ENCODE measurements around the gene CTPS2.

Gene CTPS2

DNA sequence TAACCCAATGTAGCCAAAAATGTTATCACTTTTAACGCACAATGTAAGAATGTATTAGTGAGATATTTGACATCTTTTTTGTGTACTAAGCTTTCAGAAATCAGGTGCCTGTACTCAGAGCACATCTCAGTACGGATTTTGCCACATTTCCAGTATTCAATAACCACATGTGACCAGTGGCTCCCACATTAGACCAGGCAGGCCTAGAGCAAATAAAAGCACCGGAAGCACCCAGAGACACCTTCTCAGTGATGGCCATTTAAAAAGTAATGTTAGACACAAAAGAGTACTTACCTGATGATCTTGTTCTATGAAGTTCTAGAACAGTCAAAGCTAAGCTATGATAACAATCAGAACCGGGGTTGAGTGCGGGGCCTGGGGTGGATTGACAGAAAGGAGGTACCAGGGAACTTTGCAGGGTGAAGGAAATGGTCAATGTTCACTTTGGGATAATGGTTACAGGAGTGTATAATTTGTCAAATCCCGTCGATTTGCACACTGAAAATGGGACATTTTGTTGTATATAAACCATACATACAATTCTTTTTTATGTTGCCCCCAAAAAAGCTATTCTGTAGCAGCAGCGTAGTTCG, 1.2 kb downstream of the CTPS2 start:
- DNase-seq = no peak

DNA sequence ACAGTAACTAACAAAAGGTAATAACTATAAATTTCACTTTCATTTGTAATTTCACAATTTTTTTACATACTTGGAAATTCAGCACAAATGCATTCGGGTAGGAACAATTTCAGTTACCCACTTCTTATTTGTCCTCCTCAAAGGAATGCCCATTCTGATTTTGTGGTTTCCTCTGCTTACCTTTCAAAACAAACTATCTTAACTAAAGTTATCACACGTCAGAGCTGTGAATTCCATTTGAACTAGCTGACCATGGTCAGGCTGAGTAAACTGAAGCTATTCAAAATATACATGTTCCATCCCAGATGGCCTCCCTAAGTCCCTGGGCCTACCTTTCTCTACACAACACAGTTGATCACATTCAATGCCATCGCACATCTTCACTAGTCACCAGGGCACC, 4.5 kb downstream of the CTPS2 start:
- no peak for DNase-seq

DNA sequence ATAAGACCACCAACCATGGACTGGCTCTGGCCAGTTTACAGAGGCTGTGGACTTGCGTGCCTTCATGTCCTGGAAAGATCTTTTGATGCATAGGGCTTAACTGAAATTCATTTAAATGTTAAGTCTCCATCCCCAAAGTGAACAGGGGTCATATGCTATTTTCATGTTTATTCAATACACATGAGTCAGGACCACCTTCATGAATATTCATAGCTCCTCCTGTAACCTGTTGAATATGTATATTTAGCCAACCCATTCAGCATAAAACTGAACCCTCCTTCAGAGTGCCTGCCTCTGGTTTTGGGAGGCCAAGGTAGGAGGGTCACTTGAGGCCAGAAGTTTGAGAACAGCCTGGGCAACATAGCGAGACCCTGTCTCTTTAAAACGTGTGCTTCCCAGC, 7.1 kb downstream of the CTPS2 start:
- no peak for DNase-seq

DNA sequence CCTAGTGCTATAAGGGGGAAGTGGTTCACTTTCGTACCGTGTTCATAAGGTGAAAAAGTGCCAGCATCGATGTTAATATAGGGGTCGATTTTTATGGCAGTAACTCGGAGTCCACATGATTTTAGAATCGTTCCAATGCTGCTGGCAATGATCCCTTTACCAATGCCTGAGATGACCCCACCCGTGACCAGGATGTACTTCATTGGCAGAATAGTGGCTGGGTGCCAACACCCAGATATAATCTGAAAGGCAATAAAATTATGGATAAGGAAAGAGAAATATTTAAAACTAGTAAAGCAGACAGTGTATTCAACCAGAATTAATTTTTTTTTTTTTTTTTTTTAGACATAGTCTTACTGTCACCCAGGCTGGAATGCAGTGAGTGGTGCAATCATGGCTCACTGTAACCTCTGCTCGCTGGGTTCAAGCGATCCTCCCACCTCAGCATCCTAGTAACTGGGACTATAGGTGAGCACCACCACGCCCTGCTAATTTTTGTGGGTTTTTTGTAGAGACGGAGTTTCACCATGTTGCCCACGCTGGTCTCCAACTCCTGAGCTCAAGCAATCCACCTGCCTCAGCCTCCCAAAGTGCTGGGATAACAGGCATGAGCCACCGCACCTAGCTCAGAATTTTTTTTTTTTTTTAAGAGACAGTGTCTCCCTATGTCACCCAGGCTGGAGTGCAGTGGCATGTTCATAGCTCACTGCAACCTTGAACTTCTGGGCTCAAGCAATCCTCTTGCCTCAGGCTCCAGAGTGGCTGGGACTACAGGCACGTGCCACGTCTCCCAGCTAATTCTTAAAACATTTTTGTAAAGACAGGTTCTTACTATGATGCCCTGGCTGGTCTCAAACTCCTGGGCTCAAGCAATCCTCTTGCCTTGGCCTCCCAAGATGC, 9.5 kb downstream of the CTPS2 start:
- DNase-seq = no peak

DNA sequence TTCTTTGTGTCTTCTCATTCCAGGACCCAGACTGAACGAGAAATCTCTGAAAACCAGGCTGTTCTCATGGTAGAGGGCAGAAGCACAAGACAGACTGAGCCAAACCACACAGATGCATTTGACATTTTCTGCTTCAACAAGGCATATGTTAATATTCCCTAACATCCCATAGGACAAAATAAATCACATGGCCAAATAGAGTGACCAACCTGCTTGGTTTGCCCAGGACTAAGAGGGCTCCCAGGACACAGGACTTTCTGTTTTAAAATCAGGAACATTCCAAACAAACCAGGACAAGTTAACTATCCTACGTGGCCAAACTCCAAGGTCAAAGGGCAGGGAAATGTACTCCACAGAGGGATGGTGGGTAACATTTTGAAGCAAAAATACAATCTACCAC, 11.7 kb downstream of the CTPS2 start:
- no peak for DNase-seq

DNA sequence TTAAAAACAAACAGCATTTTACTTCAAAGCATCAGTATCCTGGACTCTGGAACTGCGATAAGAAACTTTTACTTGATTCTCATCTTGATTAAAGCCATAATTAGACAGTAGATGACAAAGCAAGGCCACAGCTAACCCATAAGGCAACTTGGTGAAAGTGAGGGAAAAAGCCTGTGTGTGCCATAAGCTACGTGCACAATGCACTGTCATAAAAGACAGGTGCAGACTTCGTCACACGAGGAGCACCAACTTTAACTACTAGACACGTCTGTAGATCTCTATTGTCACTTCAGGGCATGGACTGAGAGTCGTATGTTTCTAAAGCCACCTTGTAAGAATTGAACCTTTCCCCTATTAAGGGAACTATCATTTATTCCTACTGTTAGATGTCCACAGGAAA, 13.1 kb downstream of the CTPS2 start:
- DNase-seq = no peak

DNA sequence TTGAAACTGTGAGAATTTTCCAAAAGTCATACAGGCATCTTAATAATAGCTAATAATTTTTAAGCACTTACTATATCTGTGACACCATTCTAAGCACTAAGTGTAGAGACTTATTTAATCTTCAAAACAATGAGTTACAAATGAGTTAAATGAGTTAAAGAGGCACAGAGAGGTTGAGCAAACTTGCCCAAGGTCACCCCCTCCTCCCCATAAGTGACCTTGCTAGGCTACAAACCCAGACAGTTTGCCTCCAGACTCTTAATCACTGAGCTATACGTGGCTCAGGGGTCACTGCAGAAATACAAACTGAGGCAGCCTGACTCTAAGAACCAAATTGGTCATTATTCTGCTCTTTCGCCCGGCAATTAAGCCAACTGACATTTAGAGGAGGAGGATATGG, 15.5 kb downstream of the CTPS2 start:
- no peak for DNase-seq

DNA sequence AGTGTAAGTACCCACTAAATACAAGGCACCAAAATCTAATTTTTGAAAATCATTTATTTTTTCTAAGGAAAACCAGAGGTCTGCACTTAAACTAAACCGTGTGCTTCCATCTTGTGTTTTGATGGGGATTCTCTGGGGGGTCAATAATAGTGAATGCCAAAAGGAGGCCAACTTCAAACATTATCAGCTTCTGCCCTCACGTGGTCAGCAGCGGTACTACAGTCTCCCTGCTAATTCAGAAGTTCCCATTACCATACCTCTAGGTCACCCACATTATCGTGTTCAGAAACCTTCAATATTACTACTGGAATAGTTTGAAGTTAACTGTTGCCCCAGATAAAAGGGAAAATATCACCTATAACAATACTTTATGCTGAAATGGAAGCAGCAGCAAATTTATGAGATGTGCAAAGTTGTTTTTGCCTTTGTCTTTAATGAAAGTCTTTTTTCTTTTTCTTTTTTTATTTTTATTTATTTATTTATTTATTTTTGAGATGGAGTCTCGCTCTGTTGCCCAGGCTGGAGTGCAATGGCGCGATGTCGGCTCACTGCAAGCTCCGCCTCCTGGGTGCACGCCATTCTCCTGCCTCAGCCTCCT, 17.3 kb downstream of the CTPS2 start:
- peak; percentile 62 for DNase-seq

DNA sequence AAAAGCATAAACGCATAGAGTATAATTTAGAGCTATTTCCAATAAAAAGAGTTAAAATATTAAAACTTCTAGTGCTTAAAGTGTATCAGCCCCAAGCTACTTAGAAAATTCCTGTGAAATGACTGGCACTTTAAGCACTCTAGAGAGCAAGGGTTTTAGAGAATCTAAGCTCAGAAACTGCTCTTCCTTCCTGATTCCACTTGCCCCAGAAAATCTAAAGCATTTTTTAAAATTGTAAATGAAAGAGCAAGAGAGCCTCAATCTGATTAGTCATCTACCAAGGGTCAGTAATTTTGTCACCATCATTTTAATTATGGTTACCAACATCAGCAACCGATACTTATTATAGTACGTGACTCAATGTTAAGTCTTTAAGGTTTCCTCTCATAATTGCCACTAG, 25.0 kb downstream of the CTPS2 start:
- no peak for DNase-seq

DNA sequence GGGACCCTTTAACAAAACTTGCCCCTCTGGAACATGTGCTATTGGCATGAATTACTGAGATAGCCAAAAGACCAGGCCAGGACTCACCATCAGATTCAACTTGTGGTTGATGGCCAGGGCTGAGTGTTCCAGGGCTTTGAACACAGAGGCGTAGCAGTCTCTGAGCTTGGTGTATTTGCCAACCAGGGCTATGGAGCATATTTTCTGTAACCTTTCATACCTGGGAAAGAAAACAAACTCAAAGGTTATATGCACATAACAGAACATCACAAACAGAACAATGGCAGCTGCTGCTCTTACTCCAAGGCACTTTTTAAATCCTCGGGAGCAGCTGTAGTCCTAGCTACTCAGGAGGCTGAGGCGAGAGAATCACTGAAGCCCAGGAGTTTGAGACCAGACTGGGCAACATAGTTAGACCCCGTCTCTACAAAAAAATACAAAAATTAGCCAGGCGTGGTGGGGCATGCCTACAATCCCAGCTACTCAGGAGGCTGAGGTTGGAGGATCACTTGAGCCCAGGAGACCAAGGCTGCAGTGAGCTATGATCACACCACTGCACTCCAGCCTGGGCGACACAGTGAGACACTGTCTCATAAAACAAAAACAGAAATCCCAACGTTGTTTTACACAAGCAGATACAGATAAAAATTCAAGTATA, 29.3 kb downstream of the CTPS2 start:
- DNase-seq = no peak

DNA sequence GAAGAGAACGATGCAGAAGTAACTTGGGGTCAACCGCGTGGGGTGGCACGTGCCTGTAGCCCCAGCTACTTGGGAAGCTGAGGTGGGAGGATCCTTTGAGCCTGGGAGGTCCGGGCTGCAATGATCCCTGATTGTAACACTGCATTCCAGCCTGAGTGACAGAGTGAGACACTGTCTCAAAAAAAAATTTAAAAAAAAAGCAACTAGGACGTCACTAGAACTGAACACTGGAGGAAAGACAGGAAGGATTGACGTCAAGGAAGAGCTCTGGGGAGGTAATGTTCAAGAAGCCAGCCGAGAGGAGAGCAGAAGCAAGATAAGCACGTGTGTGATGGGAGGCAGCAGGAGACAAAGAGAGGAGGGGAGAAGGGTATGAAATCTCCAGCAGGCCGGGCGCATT, 33.8 kb downstream of the CTPS2 start:
- no peak for DNase-seq

DNA sequence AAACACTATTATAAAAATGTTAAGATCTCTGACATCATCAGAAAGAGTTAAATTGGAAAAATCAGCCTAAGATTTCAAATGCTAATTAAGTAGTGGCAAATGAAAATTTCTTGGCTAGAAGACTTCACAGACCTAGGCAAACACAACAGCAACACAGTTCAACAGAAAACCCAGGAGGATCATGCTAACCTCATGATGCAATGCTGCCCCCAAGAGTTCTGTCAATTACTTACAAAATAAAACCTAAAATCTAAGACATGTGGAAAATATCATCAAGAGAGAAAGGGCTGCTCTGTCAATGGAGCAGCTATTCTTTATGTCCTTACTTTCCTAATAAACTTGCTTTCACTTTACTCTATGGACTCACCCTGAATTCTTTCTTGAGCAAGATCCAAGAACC, 41.5 kb downstream of the CTPS2 start:
- no peak for DNase-seq

DNA sequence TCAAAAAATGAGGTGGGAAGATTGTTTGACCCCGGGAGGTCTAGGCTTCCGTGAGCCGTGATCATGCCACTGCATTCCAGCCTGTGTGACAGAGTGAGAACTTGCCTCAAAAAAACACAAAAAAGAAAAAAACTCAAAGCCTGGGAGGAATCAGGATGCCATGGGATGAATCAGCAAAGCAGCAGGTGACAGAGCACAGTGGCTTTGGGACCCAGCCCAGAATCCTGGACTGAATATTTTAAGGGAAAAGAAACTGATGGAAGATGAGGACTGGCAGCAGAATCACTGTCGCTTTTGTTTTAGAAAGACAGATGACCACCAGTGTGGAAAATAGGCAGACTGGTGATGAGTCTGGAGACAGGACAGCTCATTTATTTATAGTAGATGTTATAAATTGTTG, 45.9 kb downstream of the CTPS2 start:
- DNase-seq = no peak

DNA sequence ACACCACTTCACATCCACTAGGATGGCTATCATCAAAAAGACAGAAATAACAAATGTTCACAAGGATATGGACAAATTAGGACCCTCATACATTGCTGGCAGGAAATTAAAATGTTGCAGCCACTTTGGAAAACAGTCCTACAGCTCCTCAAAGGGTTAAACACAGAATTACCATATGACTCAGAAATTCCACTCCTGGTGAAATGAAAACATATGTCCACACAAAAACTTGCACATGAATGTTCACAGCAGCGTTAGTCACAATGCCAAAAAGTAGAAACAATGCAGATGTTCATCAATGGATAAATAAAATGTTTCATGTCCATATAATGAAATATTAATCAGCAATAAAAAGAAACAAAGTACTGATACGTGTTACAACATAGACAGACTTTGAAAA, 47.4 kb downstream of the CTPS2 start:
- DNase-seq = no peak

DNA sequence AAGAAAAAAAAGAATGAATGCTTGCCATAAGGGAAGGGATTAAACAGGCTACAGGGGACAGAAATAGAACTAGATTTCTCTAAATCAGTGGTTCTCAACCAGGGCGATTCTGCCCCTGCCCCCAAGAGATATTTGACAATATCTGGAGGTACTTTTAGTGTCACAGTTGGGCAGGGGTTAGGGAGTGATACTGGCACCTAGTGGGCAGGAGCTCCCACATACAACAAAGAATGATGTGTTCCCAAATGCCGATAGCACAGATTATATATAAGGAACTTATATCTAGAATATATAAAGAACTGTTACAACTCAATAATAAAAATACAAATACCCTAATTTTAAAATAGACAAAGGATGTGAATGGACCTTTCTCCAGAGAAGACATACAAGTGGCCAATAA, 47.8 kb downstream of the CTPS2 start:
- DNase-seq = no peak

DNA sequence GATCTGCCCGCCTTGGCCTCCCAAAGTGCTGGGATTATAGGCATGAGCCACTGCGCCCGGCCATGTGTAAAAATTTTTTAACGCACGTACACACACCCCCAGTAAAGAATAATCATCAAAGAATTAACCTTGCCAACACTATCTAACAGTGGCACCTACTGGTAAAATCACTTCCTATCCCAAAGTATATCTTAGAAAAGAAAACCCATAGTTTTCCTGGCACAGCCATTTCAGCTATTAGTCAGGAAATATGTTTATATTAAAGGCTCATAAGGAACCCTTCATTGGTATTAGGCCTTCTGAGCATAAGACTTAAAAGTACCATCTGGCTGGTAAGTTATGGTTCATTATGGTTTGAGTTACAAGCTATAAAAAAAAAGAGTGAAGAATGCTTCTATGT, 48.4 kb downstream of the CTPS2 start:
- DNase-seq = no peak

DNA sequence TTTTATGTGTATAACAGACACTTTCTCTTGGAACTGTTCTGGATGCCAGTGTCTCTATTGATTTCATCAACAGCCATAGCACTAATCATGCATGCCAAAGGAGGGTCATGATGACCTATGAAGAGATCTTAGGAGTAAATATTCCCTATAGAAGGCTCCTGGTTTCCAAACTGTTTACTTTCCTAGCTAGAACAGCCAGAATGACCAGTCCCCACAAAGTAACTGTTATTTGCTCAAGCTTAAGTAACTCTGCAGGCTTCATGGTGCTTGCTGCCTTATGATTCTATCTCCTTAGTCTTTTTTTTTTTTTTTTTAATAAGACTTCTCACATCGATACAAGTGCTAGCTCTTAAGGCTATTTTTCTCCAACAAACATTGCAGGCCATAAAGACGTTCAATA, 50.1 kb downstream of the CTPS2 start:
- no peak for DNase-seq

DNA sequence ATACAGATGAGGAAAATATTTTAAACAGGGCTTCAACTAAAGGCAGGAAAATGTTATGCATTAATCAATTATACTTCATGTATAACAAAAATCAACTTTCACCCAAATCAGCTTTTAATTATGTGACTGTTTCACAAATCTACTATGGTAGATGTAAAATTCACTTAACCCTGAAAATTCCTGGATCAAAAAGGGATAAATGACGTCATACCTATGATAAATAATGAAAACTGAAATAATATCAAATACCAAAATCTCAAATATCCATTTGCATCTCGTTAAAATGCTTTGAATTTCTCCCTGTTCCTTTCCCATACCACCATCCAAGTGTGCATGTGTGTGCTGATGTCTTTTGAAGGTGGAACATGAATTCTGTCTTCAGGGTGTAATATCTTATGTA, 51.0 kb downstream of the CTPS2 start:
- no peak for DNase-seq

DNA sequence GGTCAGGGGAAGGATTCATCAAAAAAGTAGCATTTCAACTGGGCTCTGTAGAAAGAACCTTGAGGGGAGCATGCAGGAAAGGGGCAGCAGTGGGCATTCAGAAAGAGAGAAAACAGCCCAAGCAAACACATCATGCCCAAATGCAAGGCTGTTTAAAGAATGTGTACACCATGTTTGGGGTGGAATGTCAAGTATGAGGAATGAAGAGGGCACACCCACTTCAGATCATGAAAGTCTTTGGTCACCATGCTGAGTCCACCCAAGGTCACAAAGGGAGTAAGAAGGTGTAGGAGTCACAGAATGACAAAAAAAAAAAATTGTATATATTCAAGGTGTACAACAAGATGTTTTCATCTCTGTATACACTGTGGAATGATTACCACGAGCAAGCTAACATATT, 53.1 kb downstream of the CTPS2 start:
- no peak for DNase-seq

DNA sequence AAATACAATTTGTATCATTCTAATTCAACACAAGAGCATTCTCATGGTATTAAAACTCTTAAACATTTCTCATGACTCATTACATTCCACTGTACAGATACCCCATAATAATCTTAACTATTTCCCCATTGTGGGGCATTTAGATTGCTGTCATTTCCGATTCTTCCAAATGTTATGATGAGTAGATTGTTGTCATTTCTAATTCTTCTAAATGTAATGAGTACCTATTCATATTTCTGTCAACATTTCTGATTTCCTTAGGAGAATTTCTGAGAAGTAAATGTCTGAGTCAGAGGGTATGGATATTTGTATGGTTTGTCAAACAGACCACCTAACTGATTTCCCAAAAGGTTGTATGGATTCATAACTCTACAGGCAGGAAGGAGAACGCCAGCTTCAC, 54.2 kb downstream of the CTPS2 start:
- DNase-seq = no peak

DNA sequence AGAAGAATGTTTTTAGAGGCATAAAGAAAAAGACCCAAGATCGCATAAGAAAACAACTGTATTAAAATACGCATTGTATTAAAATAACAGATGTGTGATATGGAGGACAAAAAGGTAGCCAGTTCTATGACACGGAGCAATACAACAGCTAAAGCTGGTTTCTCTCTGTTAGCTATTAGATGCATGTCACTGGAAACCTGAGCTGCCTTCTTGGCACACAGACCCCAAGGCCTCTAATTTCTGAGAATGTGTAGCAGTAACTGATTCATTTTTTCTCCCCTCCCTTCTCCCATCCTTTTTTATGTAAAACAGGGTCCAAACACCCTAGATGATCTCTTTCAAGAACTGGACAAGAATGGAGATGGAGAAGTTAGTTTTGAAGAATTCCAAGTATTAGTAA, 58.4 kb downstream of the CTPS2 start:
- no peak for DNase-seq

DNA sequence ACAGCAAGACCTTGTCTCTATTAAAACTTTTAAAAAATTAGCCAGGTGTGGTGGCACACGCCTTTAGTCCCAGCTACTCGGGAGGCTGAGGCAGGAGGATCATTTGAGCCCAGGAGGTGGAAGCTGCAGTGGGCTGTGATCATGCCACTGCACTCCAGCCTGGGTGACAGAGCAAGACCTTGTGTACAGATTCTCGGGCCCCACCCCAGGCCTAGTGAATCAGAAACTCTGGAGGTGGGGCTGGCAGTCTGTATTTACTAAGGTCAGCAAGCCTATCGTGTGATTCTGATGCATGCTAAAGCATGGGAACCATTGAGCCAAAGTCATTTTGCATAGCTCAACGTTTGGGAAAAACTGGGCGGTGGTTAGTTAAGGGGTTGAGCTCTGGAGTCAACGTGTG, 59.0 kb downstream of the CTPS2 start:
- no peak for DNase-seq

DNA sequence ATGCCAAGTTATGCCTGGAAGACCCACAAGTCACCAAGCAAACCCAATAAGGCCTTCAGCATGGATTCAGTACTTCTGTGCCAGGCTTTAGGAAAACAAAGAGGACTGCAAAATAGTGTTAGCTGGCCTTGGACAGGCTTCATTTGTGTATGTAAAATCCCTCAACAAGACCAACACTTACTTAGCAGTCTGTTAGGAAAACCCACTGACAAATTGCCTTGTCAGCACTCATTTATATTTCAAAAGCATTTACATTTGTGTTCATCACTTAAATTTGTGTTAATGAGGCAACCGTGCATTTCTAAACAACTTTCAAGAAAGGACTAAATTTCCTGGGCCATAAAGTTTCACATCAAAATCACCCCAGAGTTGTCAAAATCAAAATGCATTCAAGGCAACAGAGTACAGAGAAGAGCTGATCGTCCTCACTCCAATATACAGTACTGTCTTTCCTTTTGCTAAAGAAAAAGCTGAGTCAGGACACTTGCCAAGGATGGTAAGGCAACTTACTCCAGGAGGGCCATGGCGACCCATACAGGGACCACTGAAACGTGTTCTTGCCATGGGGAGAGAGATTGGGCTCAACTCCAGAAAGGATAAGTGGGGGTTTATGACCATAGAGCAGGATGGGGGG, 61.0 kb downstream of the CTPS2 start:
- no peak for DNase-seq

Measured in GOT3 (cell line).